Measurements from ENCODE around the gene BABAM2.

BABAM2 gene

DNA sequence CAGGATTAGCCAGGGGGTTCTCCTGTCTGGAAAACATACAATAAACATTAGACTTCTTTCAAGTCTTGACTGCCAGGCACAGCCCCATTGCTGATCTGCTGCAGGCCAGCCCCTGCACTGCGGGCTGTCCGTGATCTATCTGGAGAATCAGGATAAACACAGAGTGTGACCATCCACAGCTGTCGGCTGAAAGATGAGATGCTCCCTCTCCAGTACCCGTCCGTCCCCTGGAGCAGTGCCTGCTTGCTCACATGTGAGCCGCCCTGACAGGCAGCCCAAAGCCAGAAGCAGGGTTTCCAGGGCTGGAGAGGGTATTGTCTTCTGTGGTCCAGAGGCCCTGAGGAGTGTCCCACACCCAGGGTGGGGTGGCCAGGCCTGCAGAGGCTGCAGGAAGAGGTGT, 456.1 kb downstream of the BABAM2 start:
- no peak for DNase-seq (ENCODE audit: low spot score)

DNA sequence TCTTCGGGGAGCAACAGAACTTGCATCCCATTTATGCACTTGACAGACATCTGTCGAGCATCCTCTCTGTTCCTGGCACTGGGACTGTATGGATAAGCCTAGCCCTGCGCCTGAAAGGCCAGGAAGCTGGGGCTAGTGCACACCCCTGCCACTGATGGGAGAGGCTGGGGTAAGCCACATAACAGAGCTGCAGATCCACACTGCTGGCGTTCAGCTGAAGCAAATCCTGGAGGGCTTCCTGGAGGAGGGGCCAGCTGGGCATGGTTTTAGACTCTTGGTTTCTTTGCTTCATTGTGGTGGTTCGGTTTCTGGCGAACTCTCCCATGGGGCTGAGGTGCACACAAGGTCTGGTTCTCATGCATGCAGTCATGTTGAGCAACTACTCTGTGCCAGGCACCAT, 456.7 kb downstream of the BABAM2 start:
- DNase-seq (ENCODE audit: low spot score) = no peak

DNA sequence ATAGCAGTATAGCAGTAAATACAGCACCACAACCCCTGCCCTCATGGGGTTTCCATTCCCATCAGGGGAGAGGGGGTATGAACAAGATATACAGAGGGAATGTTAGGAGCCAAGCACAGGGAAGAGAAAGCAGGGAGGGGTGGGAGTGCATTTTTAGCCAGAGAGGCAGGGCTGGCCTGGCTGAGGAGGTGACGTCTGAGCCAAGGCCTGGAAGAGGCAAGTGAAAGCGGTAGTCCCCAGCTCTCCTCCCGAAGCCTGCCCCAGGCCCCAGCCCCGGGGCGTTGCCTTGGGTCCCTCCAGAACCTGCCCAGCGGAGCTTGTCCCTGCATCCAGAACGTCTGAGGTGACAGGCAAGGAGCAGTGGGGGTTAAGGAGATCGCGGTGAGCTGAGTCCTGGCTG, 457.1 kb downstream of the BABAM2 start:
- no peak for DNase-seq (ENCODE audit: low spot score)

DNA sequence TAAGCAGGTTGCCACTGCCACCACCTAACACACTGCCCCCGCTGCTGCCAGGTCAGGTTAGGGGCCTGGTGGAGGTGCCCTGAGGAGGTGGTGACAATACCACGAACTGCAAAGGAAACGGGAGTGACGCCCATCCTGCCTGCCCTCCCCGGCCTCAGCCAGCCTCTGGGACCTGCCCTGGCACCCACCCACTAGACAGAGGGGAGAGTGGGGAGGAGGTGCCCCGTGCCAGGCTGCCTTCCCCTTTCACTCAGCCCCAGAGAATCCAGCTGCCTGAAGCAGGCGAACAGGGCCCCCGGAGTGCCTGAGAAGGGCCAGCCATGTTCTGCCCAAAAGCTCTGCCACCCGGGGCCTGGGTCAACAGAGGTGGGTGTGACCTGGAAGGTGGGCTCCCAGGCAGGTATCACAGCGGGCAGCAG, 457.6 kb downstream of the BABAM2 start:
- DNase-seq (ENCODE audit: low spot score) = no peak

DNA sequence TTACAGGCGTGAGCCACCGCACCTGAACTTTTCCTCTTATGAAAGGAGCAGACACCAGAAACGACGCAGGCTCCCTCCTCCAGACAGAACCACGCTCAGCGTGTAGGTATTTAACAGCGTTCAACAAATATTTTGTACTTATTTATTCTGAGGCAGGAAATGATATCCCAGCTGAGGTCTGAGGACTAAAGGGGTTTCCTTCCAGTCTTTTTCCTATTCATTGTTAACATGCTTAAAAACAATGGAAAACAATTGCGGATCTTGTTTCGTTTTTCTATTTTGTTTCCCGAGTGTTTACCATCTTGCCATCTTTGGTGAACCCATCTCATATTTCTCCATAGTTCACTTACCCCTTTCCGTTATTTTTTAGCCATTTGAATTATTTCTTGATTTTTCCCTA, 458.4 kb downstream of the BABAM2 start:
- no peak for DNase-seq (ENCODE audit: low spot score)

DNA sequence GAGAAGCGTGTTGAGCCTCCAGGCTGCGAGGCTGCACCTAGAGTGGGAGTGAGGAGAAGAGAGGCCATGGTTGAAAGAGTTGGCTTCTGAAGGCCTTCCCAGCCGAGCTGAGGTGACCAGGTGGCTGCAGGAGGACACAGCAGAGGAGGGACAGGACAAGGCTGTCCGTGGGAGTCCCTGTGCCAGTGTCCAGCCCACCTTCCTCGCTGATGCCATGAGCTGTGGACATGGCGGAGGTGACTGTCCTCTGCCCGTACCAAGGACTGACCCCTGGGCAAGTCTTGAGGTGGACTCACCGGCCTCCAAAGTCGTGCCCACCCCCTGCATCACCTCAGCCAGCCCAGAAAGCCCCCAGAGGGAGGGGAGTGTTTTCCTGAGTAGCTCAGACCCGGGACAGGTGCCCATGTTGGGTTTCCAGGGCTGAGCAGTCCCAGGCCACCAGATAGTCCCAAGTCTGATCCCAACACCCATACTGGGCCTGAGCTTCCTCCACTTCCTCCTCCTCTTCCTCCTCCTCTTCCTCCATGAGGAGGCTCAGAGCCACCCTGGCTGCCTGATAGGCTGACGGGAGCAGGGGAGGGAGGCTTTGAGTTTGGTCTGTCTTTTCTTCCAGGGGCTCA, 459.1 kb downstream of the BABAM2 start:
- DNase-seq (ENCODE audit: low spot score) = no peak

DNA sequence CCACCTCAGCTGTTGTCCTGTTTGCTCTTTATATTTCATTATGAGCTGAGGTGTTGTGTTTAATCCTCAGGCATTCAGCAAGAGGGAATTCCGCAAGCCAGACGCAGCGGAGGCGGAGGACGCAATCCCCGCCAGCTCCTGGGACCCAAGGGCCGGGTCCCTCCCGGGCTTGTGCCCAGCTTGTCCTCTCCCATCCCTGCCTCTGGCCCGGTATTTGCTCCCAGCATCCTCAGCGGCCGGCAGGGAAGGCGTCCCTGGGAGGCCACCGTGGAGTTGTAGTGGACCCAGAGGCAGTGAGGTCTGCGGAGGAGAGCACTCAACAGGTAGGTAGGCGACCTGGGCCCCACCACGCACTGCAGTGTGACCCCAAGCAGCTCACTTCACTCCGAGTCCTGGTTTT, 459.7 kb downstream of the BABAM2 start:
- no peak for DNase-seq (ENCODE audit: low spot score)

DNA sequence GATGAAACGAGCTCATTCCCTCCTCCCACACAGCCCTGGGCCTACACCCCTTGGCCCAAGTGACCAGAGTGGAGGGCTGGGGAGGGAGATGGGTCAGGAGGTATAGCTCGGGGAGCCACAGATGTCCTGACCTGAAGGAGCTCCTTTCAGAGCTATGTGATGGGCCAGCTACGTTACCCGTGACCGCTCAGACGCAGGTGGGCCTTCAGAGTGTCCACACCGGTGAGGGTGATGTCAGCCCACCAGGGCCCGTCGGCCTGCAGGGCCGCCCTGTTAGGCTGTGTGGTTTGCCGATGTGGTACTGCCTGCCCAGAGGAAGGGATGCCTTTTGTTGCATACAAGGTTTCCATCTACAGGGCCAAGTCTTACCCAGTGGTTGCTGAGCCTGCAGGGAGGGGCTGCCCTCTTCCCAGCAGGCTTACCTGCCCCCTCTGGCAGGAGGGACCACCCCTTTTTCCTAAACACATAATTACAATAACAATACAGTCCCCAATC, 460.3 kb downstream of the BABAM2 start:
- no peak for DNase-seq (ENCODE audit: low spot score)

DNA sequence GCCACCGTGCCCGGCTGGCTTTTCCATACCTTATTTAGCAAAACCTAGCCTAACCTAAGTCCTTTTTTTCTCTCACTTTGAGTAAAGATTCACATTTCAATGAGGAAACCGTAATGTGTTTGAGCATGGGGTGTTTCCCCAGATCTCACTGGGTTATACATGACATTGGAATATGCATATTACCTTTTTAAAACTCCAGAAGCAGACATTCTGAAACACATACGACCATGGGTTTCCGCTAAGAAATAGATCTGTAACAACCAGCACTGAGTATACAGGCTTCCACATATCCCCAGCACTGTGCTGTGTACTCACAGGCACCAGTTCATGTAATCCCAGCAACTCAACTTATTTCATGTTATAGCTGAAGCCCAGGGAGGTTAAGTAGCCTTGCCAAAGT, 461.1 kb downstream of the BABAM2 start:
- DNase-seq (ENCODE audit: low spot score) = no peak

DNA sequence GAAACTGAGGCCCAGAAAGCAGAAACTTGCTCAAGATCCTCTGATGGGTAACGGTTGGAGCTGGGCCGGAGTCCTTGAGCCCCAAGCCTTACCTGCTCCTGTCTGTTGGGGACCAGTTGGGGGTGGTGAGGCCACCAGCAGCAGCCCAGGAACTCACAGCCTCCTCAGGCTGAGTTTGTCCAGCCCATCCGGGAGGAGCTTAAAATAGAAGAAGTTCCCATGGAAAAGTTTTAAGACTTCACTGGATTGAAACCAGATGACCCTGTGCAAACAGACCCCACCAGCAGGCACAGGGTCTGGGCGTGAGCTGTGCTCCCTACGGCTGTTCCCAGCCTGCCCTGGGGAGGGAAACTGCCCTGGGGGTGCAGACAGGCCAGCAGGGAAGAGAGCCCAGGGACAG, 461.6 kb downstream of the BABAM2 start:
- DNase-seq (ENCODE audit: low spot score) = no peak

DNA sequence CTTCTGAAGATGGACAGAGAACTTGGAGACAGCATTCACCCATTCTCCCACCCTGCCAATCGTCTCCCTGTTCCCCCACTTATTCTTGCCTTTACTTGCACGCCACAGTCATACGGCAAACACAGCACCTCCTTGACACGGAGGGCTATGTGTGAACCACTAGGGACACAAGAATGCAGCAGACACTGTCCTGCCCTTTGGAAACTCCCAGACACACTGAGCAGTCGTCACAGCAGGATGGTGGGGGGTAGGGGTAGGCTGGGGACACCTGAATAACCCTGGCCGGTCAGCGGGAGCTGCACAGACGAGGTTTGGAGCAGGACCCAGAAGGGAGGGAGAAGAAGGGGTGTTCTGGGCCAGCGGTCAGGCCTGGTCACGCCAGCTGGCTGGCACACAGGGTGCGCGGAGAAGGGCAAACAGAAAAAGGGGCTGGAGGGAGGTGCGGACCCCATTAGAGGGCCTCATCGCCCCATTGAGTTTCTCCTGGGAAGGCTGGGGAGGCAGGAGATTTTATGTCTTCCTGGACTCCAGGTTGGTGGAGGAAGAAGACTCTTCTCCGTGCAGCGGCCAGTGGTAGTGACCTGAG, 462.2 kb downstream of the BABAM2 start:
- DNase-seq (ENCODE audit: low spot score) = no peak

DNA sequence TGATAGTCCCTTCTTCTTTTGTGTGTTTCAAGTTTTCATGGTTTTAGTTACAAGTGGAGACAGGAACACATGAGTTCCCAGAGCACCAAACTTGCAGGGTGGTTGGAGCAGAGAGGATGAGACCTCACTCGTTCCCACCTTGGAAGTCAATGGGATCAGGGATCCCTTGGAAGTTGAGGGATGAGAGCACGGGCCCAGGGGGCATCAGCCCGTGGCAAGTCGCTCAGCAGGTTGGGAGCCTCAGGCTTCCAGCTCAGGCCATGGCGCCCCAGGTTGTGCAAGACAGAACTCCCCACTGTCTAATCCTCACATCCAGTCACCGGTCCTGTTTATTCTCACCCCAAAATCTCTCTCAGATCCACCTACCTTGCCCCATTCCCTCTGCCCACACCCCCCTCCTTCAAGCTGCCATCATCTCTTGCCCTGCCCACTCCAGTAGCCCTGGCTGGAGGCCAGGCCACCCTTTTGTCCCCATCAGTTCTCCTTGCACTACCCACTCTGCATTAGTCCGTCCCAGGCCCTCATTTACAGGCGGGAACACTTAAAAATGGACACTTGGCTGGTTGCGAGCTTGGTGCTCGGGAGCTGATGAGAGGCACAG, 464.5 kb downstream of the BABAM2 start:
- DNase-seq (ENCODE audit: low spot score) = no peak

DNA sequence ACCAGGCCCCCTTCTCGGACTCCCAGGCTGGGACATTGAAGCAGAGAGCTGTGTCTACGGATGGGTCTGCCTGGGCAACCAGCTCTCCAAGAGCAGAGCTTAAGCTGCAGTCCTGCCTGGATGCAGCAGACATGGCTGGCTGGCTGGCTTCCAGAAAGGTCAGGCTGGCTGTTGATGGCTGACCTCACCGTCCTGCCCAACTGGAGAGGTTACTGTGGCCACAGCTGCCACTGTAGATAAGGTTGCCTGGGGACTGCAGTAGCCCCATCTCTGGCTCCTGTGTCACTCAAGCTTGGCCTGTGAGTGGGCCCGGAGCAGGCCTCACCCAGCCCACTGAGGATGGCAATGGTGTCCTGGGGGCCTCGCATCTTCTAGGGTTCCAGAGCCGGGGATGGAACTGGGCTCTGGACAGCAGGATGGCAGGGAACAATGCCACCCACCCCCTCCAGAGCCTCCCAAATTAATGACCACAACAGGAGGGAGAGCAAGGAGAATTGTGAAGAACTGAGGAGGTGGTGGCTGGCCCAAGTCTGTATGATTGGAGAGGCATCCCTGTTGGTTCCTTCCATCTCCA, 465.1 kb downstream of the BABAM2 start:
- no peak for DNase-seq (ENCODE audit: low spot score)

DNA sequence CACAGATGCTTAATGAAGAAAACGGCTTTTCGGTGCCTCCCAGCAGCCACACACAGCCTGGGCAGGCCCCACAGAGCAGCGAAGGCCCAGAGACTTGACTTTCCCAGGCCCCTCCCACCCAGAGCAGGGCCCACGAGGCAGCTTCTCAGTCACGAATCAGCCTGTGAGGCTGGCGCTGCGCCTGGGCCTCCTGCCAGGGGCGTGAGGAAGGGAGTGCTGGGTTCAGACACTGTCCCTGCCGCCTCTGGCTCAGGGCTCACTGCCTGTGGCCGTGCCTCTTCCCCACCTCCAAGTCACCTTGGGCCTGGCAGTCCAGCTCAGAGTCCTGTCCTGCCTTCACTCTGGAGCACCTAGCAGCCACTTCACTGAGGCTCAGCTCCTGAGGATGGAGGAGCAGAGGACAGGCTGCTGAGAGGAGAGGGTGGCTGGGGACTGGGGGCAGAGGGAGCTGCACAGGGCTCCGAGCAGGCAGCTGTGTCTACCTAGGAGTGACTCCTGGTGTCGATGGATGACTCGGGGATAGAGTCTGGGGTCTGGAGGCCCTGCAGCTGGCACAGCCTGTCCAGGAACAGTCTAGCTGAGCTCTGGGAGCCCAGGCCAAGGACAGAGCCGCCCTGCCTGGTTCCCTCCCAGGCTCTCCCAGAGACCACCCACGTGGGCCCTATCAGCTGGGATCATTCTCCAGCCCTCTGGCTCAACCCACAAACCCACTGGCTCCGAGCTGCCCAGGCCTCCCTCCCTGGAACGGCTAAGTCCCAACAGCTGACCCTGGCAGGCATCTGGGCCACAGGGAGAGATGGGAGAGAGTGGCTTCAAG, 465.8 kb downstream of the BABAM2 start:
- no peak for DNase-seq (ENCODE audit: low spot score)

DNA sequence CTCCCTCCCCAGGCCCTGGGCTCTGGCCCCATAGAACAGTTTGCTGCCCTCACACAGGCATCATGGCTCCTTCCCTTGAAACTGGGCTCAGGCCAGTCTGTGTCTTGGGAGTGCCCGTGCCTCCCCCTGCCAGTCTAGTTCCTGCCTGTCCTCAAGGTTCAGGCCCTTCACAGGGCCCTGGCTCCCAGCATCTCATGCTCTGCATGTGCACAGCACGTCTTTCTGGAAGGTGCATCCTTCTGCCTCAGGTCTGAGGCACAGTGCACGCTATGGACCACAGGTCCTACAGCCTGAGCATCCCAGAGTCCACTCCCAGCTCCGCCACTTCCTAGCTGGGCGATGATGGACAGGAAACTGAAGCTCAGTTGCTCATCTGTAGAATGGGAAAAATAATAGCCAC, 466.5 kb downstream of the BABAM2 start:
- no peak for DNase-seq (ENCODE audit: low spot score)

DNA sequence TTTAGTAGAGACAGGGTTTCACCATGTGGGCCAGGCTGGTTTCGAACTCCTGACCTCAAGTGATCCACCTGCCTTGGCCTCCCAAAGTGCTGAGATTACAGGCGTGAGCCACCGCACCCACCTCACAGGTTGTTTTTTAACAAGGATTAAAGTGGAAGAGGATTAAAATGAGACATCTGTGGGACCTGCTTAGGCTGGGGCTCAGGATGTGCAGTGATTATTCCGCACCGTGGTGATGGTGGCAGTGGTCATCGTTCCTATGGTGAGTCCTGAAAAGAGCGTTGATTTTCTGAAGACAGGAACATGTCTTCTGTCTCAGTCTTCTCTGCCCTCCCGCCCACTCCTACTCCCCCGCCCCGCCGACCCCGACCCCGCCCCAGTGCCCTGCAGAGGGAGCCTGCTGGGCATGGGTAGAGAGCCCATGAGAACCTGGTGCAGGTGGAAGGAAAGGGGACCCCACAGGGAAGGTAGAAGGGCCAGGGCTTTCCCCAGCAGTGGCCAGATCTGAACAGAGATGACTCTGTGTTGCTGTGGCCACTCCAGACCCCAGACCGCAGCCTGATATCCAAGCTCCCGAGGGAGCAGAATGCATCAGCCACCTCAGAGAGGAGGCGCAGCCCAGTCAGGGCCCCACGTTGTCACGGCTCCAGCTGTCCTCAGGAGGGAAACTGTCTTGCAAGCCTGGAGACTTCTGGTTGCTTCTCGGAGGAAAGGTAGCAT, 467.6 kb downstream of the BABAM2 start:
- no peak for DNase-seq (ENCODE audit: low spot score)

DNA sequence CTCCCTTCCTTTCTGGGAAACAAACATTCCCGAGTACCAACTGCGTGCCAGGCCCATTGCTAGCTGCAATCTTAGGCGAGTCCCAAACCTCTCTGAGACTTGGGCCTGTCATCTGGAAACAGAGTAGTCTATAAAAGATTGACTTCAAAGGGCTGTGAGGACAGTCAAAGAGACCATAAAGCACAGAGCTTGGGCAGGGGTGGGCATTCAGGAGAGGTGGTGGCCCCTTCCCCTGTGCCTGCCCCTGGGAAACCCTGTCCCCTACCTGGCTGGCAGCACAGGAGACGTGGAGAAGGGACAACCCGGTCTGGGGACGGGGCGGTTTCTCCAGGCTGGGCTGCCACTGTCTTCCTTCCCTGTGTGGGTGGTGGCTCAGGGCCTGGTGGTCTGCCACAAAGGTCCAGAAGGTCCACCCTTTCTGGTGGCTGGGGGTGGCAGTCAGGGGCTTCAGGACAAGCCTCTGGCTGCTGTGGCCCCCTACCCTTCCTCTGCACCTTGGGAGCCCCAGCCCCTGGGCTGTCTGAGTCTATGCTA, 468.2 kb downstream of the BABAM2 start:
- DNase-seq (ENCODE audit: low spot score) = no peak

DNA sequence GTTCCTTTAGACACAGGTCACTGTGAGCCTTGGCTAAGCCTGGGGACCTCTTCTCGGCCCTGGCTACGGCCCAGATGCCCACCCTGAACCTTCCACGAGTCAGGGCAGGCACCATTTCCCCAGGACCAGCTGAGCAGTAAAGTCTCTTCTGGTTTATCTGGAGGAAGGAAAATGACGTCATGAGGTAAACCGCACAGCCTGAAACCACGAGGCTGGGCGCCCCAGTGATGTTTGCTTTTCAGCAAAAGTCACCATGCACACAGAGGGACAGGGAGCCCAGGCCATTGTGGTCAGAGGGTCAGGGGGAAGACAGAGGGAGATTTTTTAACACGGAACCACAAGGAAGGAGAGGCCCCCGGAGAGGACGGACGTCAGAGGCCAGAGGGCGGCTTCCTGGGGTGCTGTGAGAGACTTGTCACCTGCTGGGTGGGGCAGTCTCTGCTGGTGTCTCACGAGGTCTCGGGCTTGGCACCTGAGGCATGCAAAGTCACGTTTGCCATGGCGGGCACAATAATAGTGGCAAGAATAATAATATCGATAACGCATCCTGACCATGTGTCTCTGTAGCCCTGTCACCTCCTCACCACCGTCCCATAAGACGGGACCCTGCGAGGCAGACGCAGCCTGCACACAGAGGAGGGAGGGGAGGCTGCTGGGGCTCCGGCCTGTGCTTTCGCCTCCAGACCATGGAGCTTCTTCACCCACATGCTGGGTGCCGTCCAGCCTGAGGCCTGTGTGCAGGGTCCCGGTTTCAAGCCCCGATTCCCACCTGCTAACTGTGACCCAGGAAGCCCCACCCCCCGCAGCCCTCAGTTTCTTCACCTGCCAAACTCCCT, 468.9 kb downstream of the BABAM2 start:
- DNase-seq (ENCODE audit: low spot score) = no peak

DNA sequence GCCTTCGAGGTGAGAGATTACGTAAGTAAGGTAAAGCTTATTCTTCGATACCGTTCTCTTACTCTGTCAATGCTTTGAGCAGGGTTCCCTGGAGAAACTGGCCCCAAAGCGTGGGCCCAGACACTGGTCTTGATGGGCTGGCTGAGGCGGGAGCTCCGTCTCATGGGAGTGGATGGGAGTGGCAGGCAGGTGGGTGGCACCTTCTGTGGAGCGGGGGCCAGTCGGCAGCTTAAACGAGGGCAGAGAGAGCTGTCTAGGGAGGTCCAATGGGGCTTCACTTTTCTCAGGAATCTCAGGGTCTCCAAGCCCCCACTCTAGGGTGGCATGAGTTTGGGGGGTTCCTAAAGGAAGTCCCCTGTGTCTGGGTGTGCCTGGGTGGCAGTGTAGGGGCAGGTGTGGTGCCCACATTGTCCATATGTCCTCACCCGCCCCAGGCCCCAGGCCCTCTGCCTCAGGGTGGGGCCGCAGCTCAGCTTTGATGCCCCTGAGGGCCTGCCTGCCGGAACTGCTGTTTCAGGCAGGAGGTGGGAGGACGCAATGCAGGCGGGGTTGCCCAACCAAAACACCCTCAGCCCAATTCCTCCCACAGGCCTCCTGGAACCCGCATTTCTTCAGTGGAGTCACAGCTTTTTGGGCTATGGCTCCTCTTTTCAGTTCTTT, 469.7 kb downstream of the BABAM2 start:
- no peak for DNase-seq (ENCODE audit: low spot score)

DNA sequence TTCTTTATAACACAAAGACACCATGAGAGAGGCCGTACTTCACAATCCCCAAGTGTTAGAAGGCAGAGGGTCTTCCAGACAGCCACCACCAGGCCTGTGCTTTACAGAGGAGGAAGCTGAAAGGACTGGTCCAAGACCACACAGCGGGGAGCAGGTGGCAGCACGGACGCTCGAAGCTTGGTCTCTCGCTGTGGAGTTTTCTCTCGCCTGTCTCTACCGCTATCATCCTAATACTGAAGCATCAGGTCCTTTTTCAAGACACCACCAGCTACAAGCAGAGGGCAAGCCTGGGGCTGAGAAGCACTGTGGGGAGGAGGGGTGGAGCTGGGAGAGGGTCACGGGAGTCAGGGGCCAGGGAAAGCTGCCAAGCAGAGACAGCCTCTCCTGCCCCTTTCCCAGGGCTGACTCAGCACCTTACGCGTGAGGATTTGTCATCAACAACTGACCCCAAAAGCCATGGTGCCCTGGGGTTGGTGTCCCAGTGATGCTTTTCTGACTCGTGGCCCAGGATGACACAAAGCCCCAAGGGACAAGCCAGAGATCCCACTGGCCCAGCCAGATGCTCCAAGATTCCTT, 470.3 kb downstream of the BABAM2 start:
- no peak for DNase-seq (ENCODE audit: low spot score)
